Left lung (tissue), 10 donors: ENCODE data around the gene CAMTA1. TPM values are rescaled to one million over a fixed set of nuclear protein-coding genes. Genes with fewer than 3 reads are reported as not detected.

ENCODE experiments used
- ATAC-seq: fragments of 200-7000 bp; cut with Tn5 transposase; one replicate; pipeline ENCODE4 v1.9.1; 2020; ENCODE audit warnings: moderate library complexity
- DNase-seq, 4 donors: peaks; one replicate each; pipeline ENCODE4 v3.0.0-alpha.2; 2013 to 2020
- H3K27ac ChIP-seq, 2 donors: fragments of 200-600 bp; sonication (generic) in 1 of 2; one replicate each; pipeline versions ENCODE4 v1.5.0 to v1.8.0; 2020 to 2021
- H3K27me3 ChIP-seq, 2 donors: fragments of 200-600 bp; sonication (generic) in 1 of 2; one replicate each; pipeline versions ENCODE4 v1.5.0 to v1.8.0; 2020 to 2021
- H3K36me3 ChIP-seq, 2 donors: fragments of 200-600 bp; sonication (generic) in 1 of 2; one replicate each; pipeline versions ENCODE4 v1.5.0 to v1.8.0; 2020 to 2021
- H3K4me1 ChIP-seq, 2 donors: fragments of 200-600 bp; one replicate each; pipeline ENCODE4 v1.8.0; 2021
- H3K4me3 ChIP-seq, 2 donors: fragments of 200-600 bp; sonication (generic) in 1 of 2; one replicate each; pipeline versions ENCODE4 v1.5.0 to v1.8.0; 2020 to 2021; ENCODE audit warnings: mild to moderate bottlenecking in 1 of 2
- H3K9me3 ChIP-seq, 2 donors: fragments of 200-600 bp; sonication (generic) in 1 of 2; one replicate each; pipeline versions ENCODE4 v1.5.0 to v1.8.0; 2020 to 2021
- CTCF ChIP-seq, 2 donors: fragments of 200-600 bp; sonication (generic) in 1 of 2; IDR thresholded peaks; one replicate each; pipeline versions ENCODE4 v1.5.0 to v1.8.0; 2021; ENCODE audit warnings: antibody characterized with exemption in 2 of 2
- intact Hi-C, 2 donors: fragments of 100-400 bp; cut with DNase I; formaldehyde crosslinking; loops; one replicate each; pipeline versions ENCODE4 v1.11.2 to v1.14.2; 2022
- polyA plus RNA-seq, 6 donors: library from polyadenylated mRNA; unstranded; fragments of 120-200 nt; gene quantifications; one replicate each; pipeline ENCODE4 v1.2.1, GENCODE V29; 2013; ENCODE audit not compliant: insufficient read length in 6 of 6
- total RNA-seq, 2 donors: library from RNA; stranded (reverse); fragmentation: NEBNext Ultra II Directional; extraction: Animal tissue kit (Norgen Biotek cat#: 25700); gene quantifications; one replicate each; pipeline ENCODE4 v1.2.1, GENCODE V29; 2021
- donor health status: DM: no; HTN: yes; CAD: no.
- donor health status: DM: no; HTN: no; CAD: no.

Gene CAMTA1
- total and polyA plus RNA-seq, 8 donors, result 42.7 to 69.1 (median 49.4) TPM

- intact Hi-C loops, result no loop called here
- Histone ChIP-seq H3K9me3 (peaks cover 0 to 9% of the 10 kb centered on the region in 2 donors), H3K4me1 (no peaks in the 10 kb centered on the region), H3K27me3 (no peaks in the 10 kb centered on the region), H3K36me3 (no peaks in the 10 kb centered on the region), H3K27ac (no peak overlapping the region), H3K4me3 (no peak overlapping the region)
- DNase-seq, result no peak
- no peak for ATAC-seq
- no peak for TF ChIP-seq CTCF (IDR thresholded peaks at IDR 0.05)
Observed at GRCh38 chr1:6996371-6996770, 211.1 kb downstream of the CAMTA1 start.

GRCh38 chr1:6996866-6997265 lies 211.6 kb downstream of the CAMTA1 start:
- no peaks in the 10 kb centered on the region for H3K4me1 ChIP-seq
- no peaks in the 10 kb centered on the region for H3K36me3 ChIP-seq
- ATAC-seq, result no peak
- no peak overlapping the region for H3K4me3 ChIP-seq
- no peak overlapping the region for H3K27ac ChIP-seq
- intact Hi-C loops, result no loop called here
- TF ChIP-seq CTCF (IDR thresholded peaks at IDR 0.05), result no peak
- H3K9me3 ChIP-seq, result peaks cover 0 to 9% of the 10 kb centered on the region in 2 donors
- no peaks in the 10 kb centered on the region for H3K27me3 ChIP-seq
- no peak for DNase-seq

GRCh38 chr1:6998267-6998666 lies 213.0 kb downstream of the CAMTA1 start:
- H3K27me3 ChIP-seq, result no peaks in the 10 kb centered on the region
- no peak overlapping the region for H3K27ac ChIP-seq
- DNase-seq (no peak), ATAC-seq (no peak)
- no peak overlapping the region for H3K4me3 ChIP-seq
- intact Hi-C loops, result no loop called here
- no peaks in the 10 kb centered on the region for H3K4me1 ChIP-seq
- no peak for TF ChIP-seq CTCF (IDR thresholded peaks at IDR 0.05)
- no peaks in the 10 kb centered on the region for H3K36me3 ChIP-seq
- H3K9me3 ChIP-seq, result peaks cover 0 to 7% of the 10 kb centered on the region in 2 donors

- Histone ChIP-seq H3K4me1 (no peaks in the 10 kb centered on the region), H3K36me3 (no peaks in the 10 kb centered on the region), H3K27me3 (no peaks in the 10 kb centered on the region), H3K27ac (no peak overlapping the region), H3K9me3 (no peaks in the 10 kb centered on the region), H3K4me3 (no peak overlapping the region)
- DNase-seq (no peak), ATAC-seq (no peak)
- TF ChIP-seq CTCF (IDR thresholded peaks at IDR 0.05), result no peak
- intact Hi-C loops, result no loop called here
Observed at GRCh38 chr1:6999826-7000225, 214.6 kb downstream of the CAMTA1 start.

- H3K4me3 ChIP-seq, result no peak overlapping the region
- no peak overlapping the region for H3K27ac ChIP-seq
- no peak for DNase-seq
- no peak for ATAC-seq
- H3K9me3 ChIP-seq, result no peaks in the 10 kb centered on the region
- no peaks in the 10 kb centered on the region for H3K27me3 ChIP-seq
- intact Hi-C loops, result no loop called here
- no peaks in the 10 kb centered on the region for H3K4me1 ChIP-seq
- no peak for TF ChIP-seq CTCF (IDR thresholded peaks at IDR 0.05)
- no peaks in the 10 kb centered on the region for H3K36me3 ChIP-seq
Observed at GRCh38 chr1:7000720-7001119, 215.5 kb downstream of the CAMTA1 start.
